Activated T-cell treated with anti-CD3 and anti-CD28 coated beads for 4 hours (primary cell): Measurements from ENCODE around the gene STKLD1.

Source experiments
- DNase-seq: peaks from one replicate; pipeline ENCODE4 v3.0.0-alpha.2; 2020

The STKLD1 gene

DNA sequence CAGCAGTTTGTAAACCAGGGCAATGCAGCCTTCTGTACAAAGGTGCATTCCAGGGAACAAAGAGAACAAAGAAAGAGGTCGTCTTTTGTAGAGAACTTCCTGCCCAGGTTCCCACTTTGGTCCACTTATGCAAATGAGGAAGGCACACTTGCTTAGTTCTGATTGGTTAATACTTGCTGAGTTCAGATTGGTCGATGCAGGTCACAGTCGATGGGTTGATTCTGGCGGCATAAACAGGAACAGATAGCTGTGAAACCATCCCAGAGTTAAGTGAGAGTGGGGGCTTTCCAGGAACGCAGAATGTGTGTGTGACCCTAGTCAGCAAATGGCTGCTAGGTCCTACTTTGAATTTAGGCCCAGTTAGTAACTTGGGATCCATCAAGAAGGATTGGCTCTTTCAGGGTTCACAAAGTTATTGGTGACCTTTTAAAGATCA is 44.2 kb downstream of the STKLD1 start:
- DNase-seq: no peak

DNA sequence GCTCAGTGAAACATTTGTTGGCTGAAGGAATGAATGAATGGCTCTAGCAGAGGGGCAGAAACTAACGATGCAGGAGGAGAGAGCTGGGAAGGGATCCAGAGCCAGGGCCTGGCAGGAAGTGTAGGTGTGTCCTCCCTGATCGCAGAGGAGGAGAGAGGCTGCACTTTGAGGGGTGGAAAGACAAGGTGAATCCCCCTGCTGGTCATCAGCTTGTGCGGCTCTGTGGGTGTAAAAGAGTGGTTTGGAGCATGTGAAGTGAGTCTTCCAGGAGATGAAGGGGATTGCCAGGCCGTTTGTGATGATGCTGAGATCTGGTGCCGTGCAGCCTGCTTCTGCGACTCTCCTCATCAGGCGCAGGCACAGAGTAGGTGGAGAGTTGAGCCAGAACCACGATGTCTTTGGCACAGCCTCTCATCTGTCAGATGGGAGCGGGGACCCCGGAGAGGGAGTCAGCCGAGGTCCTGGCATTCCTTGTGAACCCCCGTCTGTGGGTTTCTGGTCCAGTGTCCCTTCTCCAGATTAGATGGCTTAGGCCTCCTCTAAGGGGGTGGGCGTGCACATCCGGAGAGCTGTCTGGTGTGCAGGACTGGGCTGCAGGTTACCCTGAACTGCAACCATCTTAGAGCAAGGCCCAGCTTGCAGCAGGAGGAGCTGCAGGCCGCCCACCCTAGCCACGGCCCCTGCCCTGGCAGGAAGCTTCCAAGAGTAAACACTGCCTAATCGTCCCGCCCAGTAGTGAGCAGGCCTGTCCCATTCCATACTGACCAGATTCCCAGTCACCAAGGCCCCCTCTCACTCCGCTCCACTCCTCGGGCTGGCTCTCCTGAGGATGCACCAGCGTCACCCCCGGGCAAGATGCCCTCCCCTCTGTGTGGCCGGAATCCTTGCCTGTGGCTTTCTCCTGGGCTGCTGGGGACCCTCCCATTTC is 45.7 kb downstream of the STKLD1 start, which contains the start of gene ADAMTS13:
ADAMTS13 (plus strand) TSS at position 753 of the 928 bp plus-strand sequence; CDS start at position 830, 77 bp downstream.
- DNase-seq: no peak

DNA sequence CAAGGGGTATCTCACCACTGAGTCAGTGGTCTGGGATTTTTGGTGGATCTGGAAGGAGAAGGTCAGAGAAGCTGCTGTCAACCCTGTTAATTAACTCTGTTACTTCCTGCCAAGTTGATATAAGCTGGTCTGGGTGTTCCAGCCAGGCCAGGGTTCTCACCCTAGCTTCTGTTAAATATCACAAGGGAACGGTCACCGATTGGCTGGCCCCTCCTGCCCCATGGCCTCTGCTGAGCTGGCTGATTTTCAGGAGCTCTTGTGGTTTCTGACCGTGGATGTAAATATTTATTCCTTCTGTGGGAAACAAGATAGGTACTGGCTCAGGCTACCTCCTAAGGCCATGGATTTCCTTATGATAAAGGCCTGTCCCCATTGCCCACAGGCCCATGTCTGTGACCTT is 47.0 kb downstream of the STKLD1 start:
- no peak for DNase-seq

DNA sequence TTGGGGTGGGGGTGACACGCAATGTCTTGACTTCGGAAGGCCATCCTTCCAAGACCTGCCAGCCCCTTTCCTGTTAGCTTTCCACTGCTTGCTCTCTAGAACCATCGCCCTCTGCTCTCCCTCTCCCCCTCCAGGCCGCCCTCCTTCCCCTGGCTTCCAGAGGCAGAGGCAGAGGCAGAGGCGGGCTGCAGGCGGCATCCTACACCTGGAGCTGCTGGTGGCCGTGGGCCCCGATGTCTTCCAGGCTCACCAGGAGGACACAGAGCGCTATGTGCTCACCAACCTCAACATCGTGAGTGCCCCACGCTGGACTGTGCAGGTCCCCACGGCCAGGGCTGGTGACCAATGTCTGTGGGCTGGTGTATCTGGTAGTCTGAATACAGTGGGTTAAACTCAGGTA is 48.0 kb downstream of the STKLD1 start:
- DNase-seq: no peak

DNA sequence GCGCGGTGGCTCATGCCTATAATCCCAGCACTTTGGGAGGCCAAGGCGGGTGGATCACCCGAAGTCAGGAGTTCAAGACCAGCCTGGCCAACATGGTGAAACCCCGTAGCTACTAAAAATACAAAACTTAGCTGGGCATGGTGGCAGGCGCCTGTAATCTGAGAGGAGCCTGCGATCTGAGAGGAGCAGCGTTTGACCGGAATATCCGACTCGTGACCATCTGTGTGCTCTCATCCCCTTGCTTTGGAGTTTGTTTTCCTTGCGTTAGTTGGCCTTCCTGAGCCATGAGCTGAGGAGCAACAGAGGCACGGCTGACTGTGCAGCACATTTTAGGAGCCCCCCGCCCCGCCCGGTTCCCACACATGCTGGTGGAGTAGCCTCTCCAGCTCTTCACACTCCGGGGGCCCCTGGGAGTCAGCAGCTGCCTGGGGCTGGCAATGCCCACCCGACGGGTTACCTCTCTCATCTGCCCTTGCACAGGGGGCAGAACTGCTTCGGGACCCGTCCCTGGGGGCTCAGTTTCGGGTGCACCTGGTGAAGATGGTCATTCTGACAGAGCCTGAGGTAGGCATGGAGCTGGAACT is 49.0 kb downstream of the STKLD1 start:
- DNase-seq: no peak

DNA sequence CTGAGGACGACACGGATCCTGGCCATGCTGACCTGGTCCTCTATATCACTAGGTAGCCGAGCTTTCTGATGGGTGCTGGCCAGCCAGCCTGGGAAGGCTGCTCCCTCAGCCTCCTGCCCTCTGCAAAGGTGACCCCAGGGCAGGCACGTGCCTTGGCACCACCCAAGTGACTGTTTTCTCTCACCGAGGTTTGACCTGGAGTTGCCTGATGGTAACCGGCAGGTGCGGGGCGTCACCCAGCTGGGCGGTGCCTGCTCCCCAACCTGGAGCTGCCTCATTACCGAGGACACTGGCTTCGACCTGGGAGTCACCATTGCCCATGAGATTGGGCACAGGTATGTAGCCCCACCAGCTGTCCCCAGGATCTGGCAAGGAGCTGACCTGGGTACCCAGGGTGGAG is 49.8 kb downstream of the STKLD1 start:
- DNase-seq: no peak

DNA sequence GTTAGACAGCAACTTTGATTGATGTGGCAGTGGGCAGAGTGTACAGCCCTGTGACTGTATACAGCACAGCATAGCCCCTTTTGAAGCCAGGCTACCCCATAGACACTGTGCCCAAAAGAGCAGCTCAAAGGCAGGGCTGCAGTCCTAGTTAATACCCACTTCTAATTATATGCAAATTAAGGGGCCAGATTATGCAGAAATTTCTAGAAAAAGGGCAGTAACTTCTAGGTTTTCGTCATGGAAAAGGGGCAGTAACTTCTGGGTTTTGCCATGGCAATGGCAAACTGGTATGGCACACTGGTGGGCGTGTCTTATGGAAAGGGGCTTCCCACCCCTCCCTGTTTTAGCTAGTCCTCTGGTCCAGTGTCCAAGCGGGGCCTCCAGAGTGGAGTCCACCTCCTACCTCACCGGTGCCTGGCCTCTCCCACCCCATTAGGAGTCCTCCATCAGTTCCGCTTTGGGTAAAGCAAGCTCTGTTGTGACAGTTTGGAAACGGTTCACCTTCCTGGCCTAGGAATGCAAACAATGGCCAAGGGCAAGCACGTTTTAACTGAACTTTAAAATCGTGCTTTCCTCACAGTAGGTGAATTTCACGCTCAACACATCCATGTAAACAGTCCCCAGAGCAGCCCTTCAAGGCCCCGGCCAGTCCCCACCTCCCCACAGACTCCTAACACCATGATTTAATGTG is 51.6 kb downstream of the STKLD1 start:
- DNase-seq: no peak

DNA sequence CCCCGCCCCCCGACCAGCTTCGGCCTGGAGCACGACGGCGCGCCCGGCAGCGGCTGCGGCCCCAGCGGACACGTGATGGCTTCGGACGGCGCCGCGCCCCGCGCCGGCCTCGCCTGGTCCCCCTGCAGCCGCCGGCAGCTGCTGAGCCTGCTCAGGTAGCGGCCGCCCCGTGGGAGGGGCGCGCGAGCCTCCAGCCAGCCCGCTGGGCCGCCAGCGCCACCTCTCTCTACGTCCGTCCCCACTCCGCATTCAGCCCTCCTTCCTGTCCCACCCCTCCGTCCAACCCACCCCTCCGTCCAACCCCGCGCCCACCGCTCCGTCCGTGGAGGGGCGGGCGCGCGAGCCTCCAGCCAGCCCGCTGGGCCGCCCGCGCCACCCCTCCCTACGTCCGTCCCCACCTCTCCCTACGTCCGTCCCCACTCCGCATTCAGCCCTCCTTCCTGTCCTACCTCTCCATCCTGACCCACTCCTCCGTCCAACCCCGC is 52.5 kb downstream of the STKLD1 start:
- no peak for DNase-seq

DNA sequence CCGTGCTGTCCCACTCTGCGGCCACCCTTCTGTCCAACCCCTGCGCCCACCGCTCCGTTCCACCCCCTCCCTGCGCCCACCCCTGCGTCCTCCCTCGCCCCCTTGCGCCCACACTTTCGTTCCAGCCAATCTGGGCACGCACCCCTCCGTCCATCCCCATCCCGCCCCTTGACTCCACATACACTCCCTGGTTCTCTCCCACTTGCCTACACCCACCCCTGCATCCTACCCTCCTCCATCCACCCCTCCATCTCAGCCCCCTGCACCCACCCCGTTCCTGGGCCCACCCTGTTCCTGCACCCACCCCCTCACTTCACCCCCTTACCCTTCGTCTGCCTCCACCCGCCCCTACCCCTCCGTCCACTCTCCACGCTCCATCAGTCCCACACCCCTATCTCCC is 53.0 kb downstream of the STKLD1 start:
- DNase-seq: no peak

DNA sequence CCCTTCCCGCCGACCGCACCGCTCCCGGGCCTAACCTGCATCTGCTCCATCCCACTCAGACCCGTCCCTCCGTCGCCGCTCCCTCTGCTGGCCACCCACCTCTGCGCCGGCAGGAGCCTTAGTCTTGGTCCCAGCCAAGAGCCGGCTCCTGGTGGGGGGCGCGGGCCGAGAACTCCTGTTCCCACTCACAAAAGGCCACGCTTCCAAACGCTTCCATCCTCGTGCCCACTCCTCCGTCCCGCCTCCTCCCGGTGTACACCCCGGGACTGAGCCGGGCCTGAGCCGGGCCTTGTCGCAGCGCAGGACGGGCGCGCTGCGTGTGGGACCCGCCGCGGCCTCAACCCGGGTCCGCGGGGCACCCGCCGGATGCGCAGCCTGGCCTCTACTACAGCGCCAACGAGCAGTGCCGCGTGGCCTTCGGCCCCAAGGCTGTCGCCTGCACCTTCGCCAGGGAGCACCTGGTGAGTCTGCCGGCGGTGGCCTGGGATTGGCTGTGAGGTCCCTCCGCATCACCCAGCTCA is 53.5 kb downstream of the STKLD1 start:
- no peak for DNase-seq

DNA sequence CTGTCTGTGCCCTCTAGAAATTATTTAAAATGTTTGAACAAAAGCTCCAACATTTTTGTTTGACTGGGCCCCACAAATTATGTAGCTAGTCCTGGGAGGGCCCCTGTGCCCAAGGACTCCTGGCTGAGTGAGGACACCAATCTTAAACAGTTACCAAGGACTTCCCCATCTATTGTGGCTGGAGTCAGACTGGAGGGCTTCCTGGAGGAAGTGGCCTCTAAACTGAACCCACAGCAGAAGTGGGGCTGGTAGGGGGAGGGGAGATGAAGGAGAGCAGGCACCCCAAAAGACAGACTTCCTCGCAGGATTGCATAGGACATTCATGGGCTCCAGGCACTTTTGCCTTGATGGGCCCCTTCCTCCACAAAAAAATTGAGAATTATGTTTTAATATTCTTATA is 54.1 kb downstream of the STKLD1 start:
- no peak for DNase-seq

DNA sequence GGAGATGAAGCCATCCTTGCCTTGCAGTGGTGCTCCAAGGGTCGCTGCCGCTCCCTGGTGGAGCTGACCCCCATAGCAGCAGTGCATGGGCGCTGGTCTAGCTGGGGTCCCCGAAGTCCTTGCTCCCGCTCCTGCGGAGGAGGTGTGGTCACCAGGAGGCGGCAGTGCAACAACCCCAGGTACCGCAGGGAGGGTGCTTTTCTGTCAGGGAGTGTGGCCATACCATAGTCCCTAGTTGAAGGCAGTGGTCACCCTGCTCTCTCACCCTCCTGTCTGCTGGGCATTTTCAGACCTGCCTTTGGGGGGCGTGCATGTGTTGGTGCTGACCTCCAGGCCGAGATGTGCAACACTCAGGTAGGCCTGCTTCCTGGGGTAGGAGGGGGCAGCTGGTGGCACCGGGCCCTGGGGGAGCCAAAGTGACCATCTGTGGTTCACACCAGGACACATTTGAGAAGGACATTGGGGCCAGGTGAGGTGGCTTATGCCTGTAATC is 57.2 kb downstream of the STKLD1 start:
- no peak for DNase-seq

DNA sequence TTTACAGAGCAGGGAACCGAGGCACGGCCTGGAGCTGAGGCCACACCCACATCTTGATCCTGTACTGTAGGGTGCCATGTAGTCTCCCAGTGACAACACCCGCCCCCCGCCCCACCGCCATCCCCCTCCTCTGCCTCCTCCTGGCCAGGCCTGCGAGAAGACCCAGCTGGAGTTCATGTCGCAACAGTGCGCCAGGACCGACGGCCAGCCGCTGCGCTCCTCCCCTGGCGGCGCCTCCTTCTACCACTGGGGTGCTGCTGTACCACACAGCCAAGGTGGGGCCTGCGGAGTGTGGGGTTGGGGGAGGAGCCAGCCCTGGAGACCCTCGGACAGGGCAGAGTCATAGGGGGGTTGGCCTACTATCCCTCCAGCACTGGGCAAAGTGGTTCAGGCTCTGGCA is 60.5 kb downstream of the STKLD1 start:
- DNase-seq: no peak

DNA sequence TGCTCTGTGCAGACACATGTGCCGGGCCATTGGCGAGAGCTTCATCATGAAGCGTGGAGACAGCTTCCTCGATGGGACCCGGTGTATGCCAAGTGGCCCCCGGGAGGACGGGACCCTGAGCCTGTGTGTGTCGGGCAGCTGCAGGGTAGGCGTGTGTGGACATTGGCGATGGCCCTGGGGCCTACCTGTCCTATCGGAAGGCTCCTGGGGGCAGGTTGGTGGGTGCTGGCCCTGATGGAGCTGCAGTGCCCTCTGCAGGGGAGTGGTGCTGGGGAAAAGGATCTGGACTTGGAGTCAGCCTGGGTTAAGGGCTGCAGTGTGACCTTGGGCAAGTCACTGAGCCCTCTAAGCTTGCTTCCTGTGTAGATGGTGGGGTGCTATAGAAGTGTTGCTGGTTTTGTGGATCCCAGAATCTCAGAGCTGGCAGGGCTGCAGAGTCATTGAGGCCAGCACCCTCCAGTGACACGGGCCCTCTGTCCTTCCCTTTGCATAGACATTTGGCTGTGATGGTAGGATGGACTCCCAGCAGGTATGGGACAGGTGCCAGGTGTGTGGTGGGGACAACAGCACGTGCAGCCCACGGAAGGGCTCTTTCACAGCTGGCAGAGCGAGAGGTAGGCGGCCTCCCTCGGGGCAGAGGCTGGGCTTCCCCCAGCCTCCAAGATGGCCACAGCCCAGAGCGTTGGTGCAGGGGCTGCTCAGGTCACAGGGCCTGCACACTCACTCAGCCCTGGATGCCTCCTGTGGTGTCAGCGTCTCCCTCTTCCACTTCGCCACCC is 61.8 kb downstream of the STKLD1 start:
- DNase-seq: no peak

DNA sequence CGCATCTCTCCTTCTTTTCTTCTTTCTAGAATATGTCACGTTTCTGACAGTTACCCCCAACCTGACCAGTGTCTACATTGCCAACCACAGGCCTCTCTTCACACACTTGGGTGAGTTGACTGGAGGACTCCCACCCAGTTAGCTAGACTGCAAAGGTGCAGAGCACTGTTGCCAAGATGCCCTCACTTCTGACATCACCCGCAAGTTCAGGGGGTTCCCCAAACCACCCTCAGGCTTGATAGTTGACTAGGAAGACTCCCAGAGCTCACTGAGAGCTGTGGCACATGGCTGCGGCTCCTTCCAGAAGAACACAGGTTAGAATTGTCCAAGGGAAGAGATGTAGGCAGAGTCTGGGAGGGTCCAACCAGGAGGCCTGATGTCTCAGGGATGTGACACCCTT is 63.2 kb downstream of the STKLD1 start:
- no peak for DNase-seq

DNA sequence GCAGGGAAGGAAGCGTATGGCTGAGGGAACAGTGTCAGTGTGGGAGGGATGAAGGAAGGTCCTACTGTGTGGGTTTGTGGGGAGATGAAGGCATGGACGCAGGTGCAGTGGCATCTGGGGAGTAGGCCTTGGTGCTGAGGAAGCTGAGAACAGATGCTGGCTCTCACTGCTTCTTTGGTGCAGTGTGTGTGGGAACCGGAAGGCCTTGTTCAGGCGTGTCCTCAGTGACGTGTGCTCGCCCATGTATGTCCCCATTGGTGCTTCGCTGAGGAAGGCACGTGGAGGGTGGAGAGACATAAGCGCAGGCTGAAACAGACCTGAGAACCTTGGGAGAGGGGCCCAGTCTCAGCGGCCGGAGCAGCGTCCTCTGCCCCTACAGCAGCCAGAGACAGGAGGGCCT is 64.7 kb downstream of the STKLD1 start:
- DNase-seq: no peak

DNA sequence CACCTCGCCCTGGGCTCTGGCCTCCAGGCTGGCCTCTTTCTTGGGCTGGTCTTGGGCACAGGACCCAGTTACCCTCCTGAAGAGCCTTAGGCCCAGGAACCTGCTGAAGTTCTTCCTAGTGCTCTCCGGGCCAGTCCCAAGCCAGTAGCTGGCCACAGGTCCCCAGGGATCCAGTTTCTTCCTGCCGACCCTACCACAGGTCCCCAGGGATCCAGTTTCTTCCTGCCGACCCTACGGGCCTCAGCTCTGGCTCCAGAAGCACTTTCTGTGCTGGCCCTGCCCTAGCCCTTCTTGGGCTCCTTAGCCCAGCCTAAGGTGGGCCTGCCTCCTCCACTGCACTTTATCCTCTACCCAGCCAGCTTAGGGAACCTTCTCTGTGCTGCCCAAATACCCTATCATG is 65.4 kb downstream of the STKLD1 start:
- no peak for DNase-seq

DNA sequence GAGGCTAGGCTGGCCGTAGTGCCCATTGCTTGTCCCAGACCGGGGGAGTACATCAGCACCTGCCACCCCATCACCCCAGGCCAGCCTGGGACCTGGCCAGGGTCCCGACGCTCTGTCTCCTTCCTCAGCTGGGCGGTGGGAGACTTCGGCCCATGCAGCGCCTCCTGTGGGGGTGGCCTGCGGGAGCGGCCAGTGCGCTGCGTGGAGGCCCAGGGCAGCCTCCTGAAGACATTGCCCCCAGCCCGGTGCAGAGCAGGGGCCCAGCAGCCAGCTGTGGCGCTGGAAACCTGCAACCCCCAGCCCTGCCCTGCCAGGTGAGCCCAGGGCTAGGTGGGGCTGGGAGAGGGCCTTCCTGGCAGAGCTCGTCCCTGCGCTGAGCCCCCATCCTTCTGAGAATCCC is 67.1 kb downstream of the STKLD1 start:
- DNase-seq: no peak

DNA sequence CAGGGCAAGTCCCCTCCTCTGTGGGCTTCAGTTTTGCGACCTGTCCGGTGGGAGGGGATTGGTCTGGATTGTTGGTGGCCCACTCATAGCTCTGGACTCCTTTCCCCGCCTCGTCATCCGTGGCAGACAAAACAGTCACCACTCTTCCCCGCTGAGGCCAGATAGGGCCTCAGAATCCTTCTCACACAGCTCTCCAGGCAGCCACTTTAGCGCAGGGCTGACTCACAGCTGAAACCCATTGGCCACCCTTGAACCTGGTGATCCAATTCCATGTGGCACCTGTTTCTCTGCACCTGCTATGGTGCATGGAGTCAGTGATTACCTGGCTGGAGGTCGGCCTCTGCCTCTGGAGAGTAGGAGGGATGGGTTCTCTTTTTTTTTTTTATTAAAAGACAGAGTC is 67.8 kb downstream of the STKLD1 start:
- DNase-seq: no peak

DNA sequence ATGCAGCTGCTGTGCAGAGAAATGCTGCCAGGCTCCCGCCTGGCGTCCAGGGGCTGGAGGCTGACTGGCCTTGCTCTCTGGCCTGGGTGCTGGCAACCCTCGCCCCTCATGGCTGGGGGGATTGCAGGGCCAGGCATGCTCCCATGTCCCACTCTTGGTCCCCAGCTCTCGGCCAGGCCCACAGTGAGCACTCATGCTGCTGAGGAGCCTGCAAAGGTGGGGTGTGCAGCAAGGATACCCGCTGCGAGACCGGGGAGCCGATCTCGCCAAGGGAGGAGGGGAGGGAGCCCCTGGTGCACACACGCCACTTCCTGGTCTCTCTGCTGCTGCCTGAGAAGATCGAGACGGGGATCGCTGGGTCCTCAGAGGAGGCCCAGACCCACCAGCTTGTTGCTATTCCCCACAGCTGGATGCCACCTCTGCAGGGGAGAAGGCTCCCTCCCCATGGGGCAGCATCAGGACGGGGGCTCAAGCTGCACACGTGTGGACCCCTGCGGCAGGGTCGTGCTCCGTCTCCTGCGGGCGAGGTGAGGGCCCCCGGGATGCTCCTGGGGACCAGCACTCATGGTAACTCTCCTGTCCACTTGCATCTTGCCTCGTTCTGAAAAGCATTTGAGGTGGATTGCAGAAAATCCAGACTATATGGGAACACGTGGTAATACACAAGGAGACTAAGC is 69.3 kb downstream of the STKLD1 start:
- DNase-seq: no peak

DNA sequence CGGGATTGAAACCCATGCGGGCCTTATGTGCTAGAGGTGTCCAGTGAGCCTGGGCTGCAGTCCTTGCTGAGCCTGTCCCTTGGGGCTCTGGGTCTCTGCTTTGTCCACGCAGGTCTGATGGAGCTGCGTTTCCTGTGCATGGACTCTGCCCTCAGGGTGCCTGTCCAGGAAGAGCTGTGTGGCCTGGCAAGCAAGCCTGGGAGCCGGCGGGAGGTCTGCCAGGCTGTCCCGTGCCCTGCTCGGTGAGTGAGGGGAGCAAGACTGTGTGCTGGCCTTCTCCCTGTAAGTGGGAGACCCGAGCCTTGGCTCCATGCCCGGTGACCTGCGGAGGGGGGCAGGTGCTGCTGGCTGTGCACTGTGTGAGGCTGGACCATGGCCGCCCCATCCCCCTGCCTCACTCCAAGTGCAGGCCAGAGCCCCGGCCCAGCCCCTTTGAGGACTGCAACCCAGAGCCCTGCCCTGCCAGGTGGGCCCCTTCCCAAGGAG is 72.4 kb downstream of the STKLD1 start:
- no peak for DNase-seq

DNA sequence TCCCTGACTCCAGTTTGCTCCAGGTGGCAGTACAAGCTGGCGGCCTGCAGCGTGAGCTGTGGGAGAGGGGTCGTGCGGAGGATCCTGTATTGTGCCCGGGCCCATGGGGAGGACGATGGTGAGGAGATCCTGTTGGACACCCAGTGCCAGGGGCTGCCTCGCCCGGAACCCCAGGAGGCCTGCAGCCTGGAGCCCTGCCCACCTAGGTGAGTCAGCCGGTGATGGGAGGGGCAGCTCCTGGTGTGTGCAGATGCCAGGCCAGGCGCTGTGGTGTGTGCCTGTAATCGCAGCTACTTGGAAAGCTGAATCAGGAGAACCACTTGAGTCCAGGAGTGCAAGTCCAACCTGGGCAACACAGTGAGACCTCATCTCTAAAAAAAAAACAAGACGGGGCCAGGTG is 73.6 kb downstream of the STKLD1 start:
- no peak for DNase-seq
